GM10266 (cell line): ENCODE results near the gene PSMD6.

Experiments used
- DNase-seq: peaks from one replicate; pipeline ENCODE4 v3.0.0; 2012; ENCODE audit errors: extremely low spot score
- CTCF ChIP-seq: IDR thresholded peaks from 2 replicates; pipeline ENCODE4 v1.5.1; 2012; ENCODE audit warnings: mild to moderate bottlenecking, low read depth; ENCODE audit not compliant: control insufficient read depth, insufficient read depth; ENCODE audit errors: missing control alignments

The PSMD6 gene

GRCh38 chr3:64023861-64024223 lies 548 bp upstream of the PSMD6 start:
- no peak for TF ChIP-seq CTCF
- no peak for DNase-seq

GRCh38 chr3:64022451-64023186 lies 675 bp downstream of the PSMD6 start:
- DNase-seq: no peak
- TF ChIP-seq CTCF: no peak

GRCh38 chr3:64021922-64022321 lies 1.4 kb downstream of the PSMD6 start:
- DNase-seq: no peak
- no peak for TF ChIP-seq CTCF

GRCh38 chr3:64019879-64020278 lies 3.4 kb downstream of the PSMD6 start:
- no peak for TF ChIP-seq CTCF

GRCh38 chr3:64019271-64019670 lies 4.0 kb downstream of the PSMD6 start:
- DNase-seq: no peak
- TF ChIP-seq CTCF: no peak

More at GRCh38 chr3:64019879-64020278, 3.4 kb downstream of the PSMD6 start:
- DNase-seq: no peak

- DNase-seq: no peak
- no peak for TF ChIP-seq CTCF
These were observed 6.2 kb downstream of the PSMD6 start for GRCh38 chr3:64016941-64017620.

GRCh38 chr3:64011685-64012084 lies 11.6 kb downstream of the PSMD6 start:
- no peak for DNase-seq
- no peak for TF ChIP-seq CTCF
